Neuronal stem cell (in vitro differentiated cells): ENCODE data around the gene APEH.

ENCODE experiments used
- DNase-seq: peaks from one replicate; pipeline ENCODE4 v3.0.0-alpha.2; 2013; ENCODE audit warnings: low spot score
- H2AFZ ChIP-seq: one replicate; pipeline ENCODE4 v1.6.1; 2013; ENCODE audit warnings: mild to moderate bottlenecking, low read length, inconsistent platforms
- H2AK5ac ChIP-seq: 2 replicates; pipeline ENCODE4 v1.6.1; 2013; ENCODE audit warnings: low read depth, mild to moderate bottlenecking, inconsistent platforms, low read length, moderate library complexity, mixed read lengths
- H2BK120ac ChIP-seq: 2 replicates; pipeline ENCODE4 v1.6.1; 2013; ENCODE audit warnings: low read depth, mild to moderate bottlenecking, inconsistent platforms, low read length, moderate library complexity, mixed read lengths
- H2BK12ac ChIP-seq: one replicate; pipeline ENCODE4 v1.6.1; 2013; ENCODE audit warnings: low read length, inconsistent platforms
- H2BK15ac ChIP-seq: 2 replicates; pipeline ENCODE4 v1.6.1; 2013; ENCODE audit warnings: mild to moderate bottlenecking, low read length, inconsistent platforms, mixed read lengths
- H2BK5ac ChIP-seq: one replicate; pipeline ENCODE4 v1.6.1; 2013; ENCODE audit warnings: inconsistent platforms, mild to moderate bottlenecking, low read length, moderate library complexity
- H3K14ac ChIP-seq: one replicate; pipeline ENCODE4 v1.6.1; 2013; ENCODE audit warnings: low read length, inconsistent platforms
- H3K18ac ChIP-seq: 2 replicates; pipeline ENCODE4 v1.6.1; 2013; ENCODE audit warnings: low read length, inconsistent platforms
- H3K23ac ChIP-seq: 2 replicates; pipeline ENCODE4 v1.6.1; 2013; ENCODE audit warnings: low read depth, mild to moderate bottlenecking, mixed read lengths, low read length, inconsistent platforms; ENCODE audit not compliant: poor library complexity
- H3K27ac ChIP-seq: replicated peaks from 3 replicates; pipeline ENCODE4 v1.5.1; 2013; ENCODE audit warnings: low read length, inconsistent platforms
- H3K27me3 ChIP-seq, 3 experiments: 2 replicates each; pipeline ENCODE4 v1.6.1; 2013; ENCODE audit warnings: low read length in 3 of 3, mild to moderate bottlenecking in 2 of 3, inconsistent platforms in 1 of 3, low read depth in 1 of 3, mixed read lengths in 1 of 3, moderate library complexity in 1 of 3; ENCODE audit not compliant: control insufficient read depth in 3 of 3, insufficient read depth in 3 of 3
- H3K36me3 ChIP-seq, 2 donors: replicated peaks in 1 of 2; 2 replicates each; pipeline ENCODE4 v1.6.1; 2013; ENCODE audit warnings: low read length in 2 of 2; ENCODE audit not compliant: control insufficient read depth in 2 of 2, insufficient read depth in 2 of 2
- H3K4ac ChIP-seq: 2 replicates; pipeline ENCODE4 v1.6.1; 2013; ENCODE audit warnings: inconsistent platforms, mild to moderate bottlenecking, low read length, moderate library complexity
- H3K4me1 ChIP-seq, 2 donors: 1 replicate in 1 of 2; 2 replicates in 1 of 2; pipeline ENCODE4 v1.6.1; 2013; ENCODE audit warnings: low read length in 2 of 2, low read depth in 1 of 2; ENCODE audit not compliant: control insufficient read depth in 2 of 2, insufficient read depth in 1 of 2
- H3K4me2 ChIP-seq: one replicate; pipeline ENCODE4 v1.6.1; 2013; ENCODE audit warnings: mild to moderate bottlenecking, low read length, inconsistent platforms; ENCODE audit not compliant: insufficient read depth, poor library complexity, severe bottlenecking
- H3K4me3 ChIP-seq, 2 donors: 2 replicates each; pipeline ENCODE4 v1.5.1; 2013; ENCODE audit warnings: low read length in 2 of 2, mild to moderate bottlenecking in 2 of 2, inconsistent platforms in 1 of 2, moderate library complexity in 1 of 2
- H3K79me1 ChIP-seq: one replicate; pipeline ENCODE4 v1.6.1; 2013; ENCODE audit warnings: low read depth, mild to moderate bottlenecking, inconsistent platforms, low read length, moderate library complexity
- H3K9ac ChIP-seq: one replicate; pipeline ENCODE4 v1.6.1; 2013; ENCODE audit warnings: mild to moderate bottlenecking, low read depth, low read length, inconsistent platforms; ENCODE audit not compliant: poor library complexity
- H3K9me3 ChIP-seq, 2 donors: replicated peaks in 1 of 2; 2 replicates each; pipeline versions ENCODE3 to v1.6.1; 2013; ENCODE audit warnings: low read length in 2 of 2, mild to moderate bottlenecking in 2 of 2, inconsistent platforms in 1 of 2, low read depth in 1 of 2, mixed read lengths in 1 of 2, moderate library complexity in 1 of 2; ENCODE audit not compliant: control insufficient read depth in 2 of 2, insufficient read depth in 1 of 2
- H4K8ac ChIP-seq: one replicate; pipeline ENCODE4 v1.6.1; 2013; ENCODE audit warnings: low read depth, mild to moderate bottlenecking, inconsistent platforms, low read length, moderate library complexity
- H4K91ac ChIP-seq: one replicate; pipeline ENCODE4 v1.6.1; 2013; ENCODE audit warnings: low read length, low read depth, mild to moderate bottlenecking, inconsistent platforms; ENCODE audit not compliant: poor library complexity
- WGBS, 2 donors: extraction: QIAGEN DNeasy Blood & Tissue Kit; methylation state at CpG; one replicate each; pipeline ENCODE4 v1.1.7; 2013; ENCODE audit warnings: missing lambda C conversion rate in 2 of 2, mixed read lengths in 1 of 2; ENCODE audit not compliant: insufficient read length in 2 of 2, insufficient replicate concordance in 1 of 2; ENCODE audit errors: extremely low coverage in 2 of 2; 5-methylcytosine and 5-hydroxymethylcytosine counted together

The APEH gene

GRCh38 chr3:49715611-49716121 is 41.5 kb downstream of the APEH start:
- no peaks in the 10 kb centered on the region for H3K27me3 ChIP-seq
- no peak overlapping the region for H3K4ac ChIP-seq
- peaks cover 15 to 46% of the 10 kb centered on the region in 2 donors for H3K36me3 ChIP-seq
- no peak overlapping the region for H2BK12ac ChIP-seq
- H2BK120ac ChIP-seq = no peak overlapping the region
- no peak overlapping the region for H3K4me3 ChIP-seq
- DNase-seq = no peak
- H4K8ac ChIP-seq = no peak overlapping the region
- no peak overlapping the region for H2AFZ ChIP-seq
- H2BK15ac ChIP-seq = no peak overlapping the region
- peaks cover 10% of the 10 kb centered on the region for H3K79me1 ChIP-seq
- no peak overlapping the region for H3K14ac ChIP-seq
- H2AK5ac ChIP-seq = no peak overlapping the region
- H3K4me1 ChIP-seq = peaks cover 0 to 7% of the 10 kb centered on the region in 2 donors
- peak overlapping the region; percentile 22 for H3K9ac ChIP-seq
- no peak overlapping the region for H3K27ac ChIP-seq
- no peak overlapping the region for H2BK5ac ChIP-seq
- H3K9me3 ChIP-seq = peaks cover 0 to 3% of the 10 kb centered on the region in 2 donors
- WGBS, 2 donors = no CpG with 5 or more reads among the region's 13 CpGs
- no peak overlapping the region for H4K91ac ChIP-seq
- H3K23ac ChIP-seq = peak overlapping the region; percentile 52
- no peak overlapping the region for H3K18ac ChIP-seq
- H3K4me2 ChIP-seq = no peak overlapping the region

GRCh38 chr3:49716169-49716568 is 42.0 kb downstream of the APEH start:
- peaks cover 0 to 7% of the 10 kb centered on the region in 2 donors for H3K4me1 ChIP-seq
- no peak overlapping the region for H3K9ac ChIP-seq
- no peak overlapping the region for H2AFZ ChIP-seq
- no peak overlapping the region for H4K91ac ChIP-seq
- H3K36me3 ChIP-seq = peaks cover 20 to 51% of the 10 kb centered on the region in 2 donors
- DNase-seq = no peak
- H3K9me3 ChIP-seq = peaks cover 0 to 3% of the 10 kb centered on the region in 2 donors
- H3K14ac ChIP-seq = no peak overlapping the region
- H3K4me3 ChIP-seq = no peak overlapping the region
- no peak overlapping the region for H3K4me2 ChIP-seq
- peaks cover 10% of the 10 kb centered on the region for H3K79me1 ChIP-seq
- H3K4ac ChIP-seq = no peak overlapping the region
- H2BK15ac ChIP-seq = no peak overlapping the region
- no peak overlapping the region for H2AK5ac ChIP-seq
- H2BK5ac ChIP-seq = no peak overlapping the region
- no peak overlapping the region for H2BK12ac ChIP-seq
- WGBS, 2 donors = no CpG with 5 or more reads among the region's 7 CpGs
- H3K23ac ChIP-seq = peak overlapping the region; percentile 67
- no peak overlapping the region for H3K18ac ChIP-seq
- no peak overlapping the region for H3K27ac ChIP-seq
- no peak overlapping the region for H4K8ac ChIP-seq
- no peaks in the 10 kb centered on the region for H3K27me3 ChIP-seq
- peak overlapping the region; percentile 39 for H2BK120ac ChIP-seq

DNA sequence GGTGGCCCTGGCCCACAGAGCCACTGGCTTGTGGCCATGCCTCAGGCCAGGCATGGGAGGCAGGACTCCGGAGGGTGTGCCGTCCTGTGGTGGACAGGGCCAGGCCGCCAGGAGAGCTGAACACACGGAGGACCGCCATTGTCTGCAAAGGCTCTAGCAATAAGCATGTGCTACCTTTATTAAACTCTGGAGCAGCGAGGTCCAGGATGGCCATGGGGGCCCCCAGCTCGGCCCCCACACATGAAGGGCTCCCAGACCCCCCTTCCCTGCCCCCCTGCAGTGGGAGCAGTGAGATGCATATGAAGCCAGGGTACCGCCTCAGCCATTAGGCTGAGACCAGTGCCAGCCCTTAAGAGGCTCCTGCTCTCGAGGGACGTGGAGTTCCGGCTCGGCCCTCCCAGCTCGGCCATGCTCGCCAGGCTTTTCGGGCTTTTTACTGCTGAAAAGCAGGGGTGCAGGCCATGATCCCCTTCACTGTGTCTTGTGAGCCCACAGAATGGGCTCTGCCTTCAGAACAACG is 42.6 kb downstream of the APEH start:
- no peak overlapping the region for H3K4ac ChIP-seq
- no peak overlapping the region for H2AFZ ChIP-seq
- H3K18ac ChIP-seq = no peak overlapping the region
- H2BK5ac ChIP-seq = no peak overlapping the region
- H3K36me3 ChIP-seq = peaks cover 22 to 57% of the 10 kb centered on the region in 2 donors
- H4K8ac ChIP-seq = no peak overlapping the region
- H3K27me3 ChIP-seq = no peaks in the 10 kb centered on the region
- no peak overlapping the region for H3K27ac ChIP-seq
- H3K23ac ChIP-seq = no peak overlapping the region
- H3K4me2 ChIP-seq = no peak overlapping the region
- H3K4me3 ChIP-seq = no peak overlapping the region
- H3K9ac ChIP-seq = peak overlapping the region; percentile 44
- no peak overlapping the region for H2BK120ac ChIP-seq
- H3K79me1 ChIP-seq = peaks cover 11% of the 10 kb centered on the region
- no peak overlapping the region for H2BK12ac ChIP-seq
- WGBS, 2 donors = no CpG with 5 or more reads among the region's 16 CpGs
- peaks cover 0 to 3% of the 10 kb centered on the region in 2 donors for H3K9me3 ChIP-seq
- H2BK15ac ChIP-seq = no peak overlapping the region
- no peak for DNase-seq
- no peak overlapping the region for H3K14ac ChIP-seq
- H3K4me1 ChIP-seq = peaks cover 0 to 7% of the 10 kb centered on the region in 2 donors
- H2AK5ac ChIP-seq = peak overlapping the region; percentile 28
- no peak overlapping the region for H4K91ac ChIP-seq

- H2BK15ac ChIP-seq = no peak overlapping the region
- H3K4me2 ChIP-seq = no peak overlapping the region
- no peak for DNase-seq
Observed at GRCh38 chr3:49717211-49717958, 43.2 kb downstream of the APEH start.

More at GRCh38 chr3:49717211-49717958, 43.2 kb downstream of the APEH start:
- H4K8ac ChIP-seq = no peak overlapping the region
- H3K23ac ChIP-seq = no peak overlapping the region
- peaks cover 17% of the 10 kb centered on the region for H3K79me1 ChIP-seq
- peaks cover under 1 to 7% of the 10 kb centered on the region in 2 donors for H3K4me1 ChIP-seq
- no peak overlapping the region for H2AFZ ChIP-seq
- no peak overlapping the region for H3K18ac ChIP-seq
- H2AK5ac ChIP-seq = peak overlapping the region; percentile 28
- peaks cover 0 to 3% of the 10 kb centered on the region in 2 donors for H3K9me3 ChIP-seq
- H3K4me3 ChIP-seq = no peak overlapping the region
- no peak overlapping the region for H2BK120ac ChIP-seq
- H3K27ac ChIP-seq = no peak overlapping the region
- no peaks in the 10 kb centered on the region for H3K27me3 ChIP-seq
- peaks cover 28 to 64% of the 10 kb centered on the region in 2 donors for H3K36me3 ChIP-seq
- H3K9ac ChIP-seq = peak overlapping the region; percentile 44
- no peak overlapping the region for H3K14ac ChIP-seq
- WGBS, 2 donors = no CpG with 5 or more reads among the region's 14 CpGs
- no peak overlapping the region for H3K4ac ChIP-seq
- H4K91ac ChIP-seq = no peak overlapping the region
- H2BK12ac ChIP-seq = no peak overlapping the region
- no peak overlapping the region for H2BK5ac ChIP-seq
